ENCODE data around the gene FFAR1.

DNA sequence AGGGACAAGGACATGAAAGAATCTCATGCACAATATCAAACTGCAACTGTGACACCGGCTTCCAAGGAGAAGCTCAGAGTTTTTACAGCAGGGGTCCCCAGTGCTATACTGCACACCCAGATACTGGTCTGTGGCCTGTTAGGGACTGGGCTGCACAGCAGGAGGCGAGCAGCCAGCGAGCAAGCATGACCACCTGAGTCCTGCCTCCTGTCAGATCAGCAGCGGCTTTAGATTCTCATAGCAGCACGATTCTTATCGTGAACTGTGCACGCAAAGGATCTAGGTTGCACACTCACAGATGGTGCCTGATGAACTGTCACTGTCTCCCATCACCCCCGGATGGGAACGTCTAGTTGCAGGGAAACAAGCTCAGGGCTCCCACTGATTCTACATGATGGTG, 31.8 kb upstream of the FFAR1 start:
- TF ChIP-seq, protein P1, sequence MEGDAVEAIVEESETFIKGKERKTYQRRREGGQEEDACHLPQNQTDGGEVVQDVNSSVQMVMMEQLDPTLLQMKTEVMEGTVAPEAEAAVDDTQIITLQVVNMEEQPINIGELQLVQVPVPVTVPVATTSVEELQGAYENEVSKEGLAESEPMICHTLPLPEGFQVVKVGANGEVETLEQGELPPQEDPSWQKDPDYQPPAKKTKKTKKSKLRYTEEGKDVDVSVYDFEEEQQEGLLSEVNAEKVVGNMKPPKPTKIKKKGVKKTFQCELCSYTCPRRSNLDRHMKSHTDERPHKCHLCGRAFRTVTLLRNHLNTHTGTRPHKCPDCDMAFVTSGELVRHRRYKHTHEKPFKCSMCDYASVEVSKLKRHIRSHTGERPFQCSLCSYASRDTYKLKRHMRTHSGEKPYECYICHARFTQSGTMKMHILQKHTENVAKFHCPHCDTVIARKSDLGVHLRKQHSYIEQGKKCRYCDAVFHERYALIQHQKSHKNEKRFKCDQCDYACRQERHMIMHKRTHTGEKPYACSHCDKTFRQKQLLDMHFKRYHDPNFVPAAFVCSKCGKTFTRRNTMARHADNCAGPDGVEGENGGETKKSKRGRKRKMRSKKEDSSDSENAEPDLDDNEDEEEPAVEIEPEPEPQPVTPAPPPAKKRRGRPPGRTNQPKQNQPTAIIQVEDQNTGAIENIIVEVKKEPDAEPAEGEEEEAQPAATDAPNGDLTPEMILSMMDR (IDR thresholded peaks at IDR 0.05; ENCODE audit: borderline replicate concordance, extremely low read depth, low read length, poor library complexity, severe bottlenecking): no peak
- no peak for TF ChIP-seq EZH2 (IDR thresholded peaks at IDR 0.05; ENCODE audit: borderline replicate concordance, low read depth, low read length, severe bottlenecking)

Measured in DND-41 (cell line).